K562 (cell line): ENCODE results near the gene SERPINA9. TPM values are rescaled to one million over a fixed set of nuclear protein-coding genes. Genes with fewer than 3 reads are reported as not detected.

Source experiments
- SMC3 ChIP-seq: conservative IDR thresholded peaks from 2 replicates; pipeline ENCODE4 v1.6.1; 2011; ENCODE audit warnings: low read depth, low read length, improper control_type of control experiment; ENCODE audit not compliant: insufficient read depth
- SNIP1 ChIP-seq: fragments of 450-650 bp; IDR thresholded peaks from 2 replicates; pipeline ENCODE4 v1.7.1; 2017; ENCODE audit warnings: low read depth, mild to moderate bottlenecking
- polyA plus RNA-seq, 8 experiments: library from polyadenylated mRNA; depleted of rRNA in 4 of 8; stranded (reverse) in 5 of 8; unstranded in 3 of 8; fragments of >200 nt; fragmentation: Nextera tagmentation in 2 of 8; fragmentation: Illumina TruSeq in 1 of 8; extraction: Ambion mirVana in 2 of 8; extraction: Trizol in 1 of 8; gene quantifications; 2 replicates each; pipeline versions ENCODE4 v1.2.1 to v1.2.3, GENCODE V29; 2011 to 2014; ENCODE audit warnings: inconsistent platforms in 1 of 8, missing spikeins in 1 of 8
- total RNA-seq, 7 experiments: library from RNA; depleted of rRNA in 6 of 7; stranded (reverse); fragments of >200 nt in 6 of 7; fragmentation: Illumina TruSeq in 2 of 7; extraction: Trizol in 2 of 7; gene quantifications; 2 replicates each; pipeline versions ENCODE4 v1.2.1 to v1.2.3, GENCODE V29; 2011 to 2021; ENCODE audit warnings: low replicate concordance in 1 of 7
- TF ChIP-seq, protein P1 (sequence below), 2 experiments: fragments of 450-650 bp; formaldehyde crosslinking in 1 of 2; IDR thresholded peaks; 2 replicates each; pipeline versions ENCODE4 v1.4.0 to v1.6.1; 2014 to 2020; ENCODE audit warnings: mild to moderate bottlenecking in 2 of 2, borderline replicate concordance in 1 of 2, low read depth in 1 of 2

SERPINA9 gene
- total and polyA plus RNA-seq, 9 of the 15 experiments (the other 6 are each of a cell fraction or from before 2014, with no cell fraction given) = not detected

DNA sequence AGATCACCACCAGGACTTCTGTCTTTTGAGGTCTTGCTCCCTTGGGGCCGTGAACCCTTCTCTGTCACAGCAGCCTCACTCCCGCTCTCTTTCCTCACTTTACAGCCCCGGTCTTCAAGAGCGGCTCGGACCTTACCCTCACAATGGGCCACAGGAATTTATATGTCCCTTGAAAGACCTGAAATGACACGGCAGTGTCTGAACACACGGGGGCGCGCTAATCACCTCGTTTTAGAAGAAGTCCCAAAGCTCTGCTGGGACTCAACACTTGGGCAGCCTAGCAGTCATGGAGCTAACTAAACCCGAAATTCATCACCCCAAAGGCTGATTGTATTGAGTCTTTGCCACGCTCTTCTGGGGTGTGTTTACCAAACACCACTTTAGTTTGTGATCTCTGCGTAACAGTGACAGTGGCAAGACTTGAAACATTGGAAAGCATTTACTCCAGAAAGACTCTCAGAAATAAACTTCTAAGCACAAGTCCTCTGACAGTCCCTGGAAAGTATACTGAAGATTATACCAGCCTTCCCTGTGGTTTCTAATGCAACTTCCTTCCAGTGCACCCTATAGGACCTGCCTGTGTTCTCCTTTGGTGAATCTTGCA is 52.4 kb downstream of the SERPINA9 start (continued):
- TF ChIP-seq, protein P1, sequence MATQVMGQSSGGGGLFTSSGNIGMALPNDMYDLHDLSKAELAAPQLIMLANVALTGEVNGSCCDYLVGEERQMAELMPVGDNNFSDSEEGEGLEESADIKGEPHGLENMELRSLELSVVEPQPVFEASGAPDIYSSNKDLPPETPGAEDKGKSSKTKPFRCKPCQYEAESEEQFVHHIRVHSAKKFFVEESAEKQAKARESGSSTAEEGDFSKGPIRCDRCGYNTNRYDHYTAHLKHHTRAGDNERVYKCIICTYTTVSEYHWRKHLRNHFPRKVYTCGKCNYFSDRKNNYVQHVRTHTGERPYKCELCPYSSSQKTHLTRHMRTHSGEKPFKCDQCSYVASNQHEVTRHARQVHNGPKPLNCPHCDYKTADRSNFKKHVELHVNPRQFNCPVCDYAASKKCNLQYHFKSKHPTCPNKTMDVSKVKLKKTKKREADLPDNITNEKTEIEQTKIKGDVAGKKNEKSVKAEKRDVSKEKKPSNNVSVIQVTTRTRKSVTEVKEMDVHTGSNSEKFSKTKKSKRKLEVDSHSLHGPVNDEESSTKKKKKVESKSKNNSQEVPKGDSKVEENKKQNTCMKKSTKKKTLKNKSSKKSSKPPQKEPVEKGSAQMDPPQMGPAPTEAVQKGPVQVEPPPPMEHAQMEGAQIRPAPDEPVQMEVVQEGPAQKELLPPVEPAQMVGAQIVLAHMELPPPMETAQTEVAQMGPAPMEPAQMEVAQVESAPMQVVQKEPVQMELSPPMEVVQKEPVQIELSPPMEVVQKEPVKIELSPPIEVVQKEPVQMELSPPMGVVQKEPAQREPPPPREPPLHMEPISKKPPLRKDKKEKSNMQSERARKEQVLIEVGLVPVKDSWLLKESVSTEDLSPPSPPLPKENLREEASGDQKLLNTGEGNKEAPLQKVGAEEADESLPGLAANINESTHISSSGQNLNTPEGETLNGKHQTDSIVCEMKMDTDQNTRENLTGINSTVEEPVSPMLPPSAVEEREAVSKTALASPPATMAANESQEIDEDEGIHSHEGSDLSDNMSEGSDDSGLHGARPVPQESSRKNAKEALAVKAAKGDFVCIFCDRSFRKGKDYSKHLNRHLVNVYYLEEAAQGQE (IDR thresholded peaks at IDR 0.05; ENCODE audit: borderline replicate concordance) = peak; percentile 12; the same call in 1 of the 2 replicates
- TF ChIP-seq, protein P1 (CRISPR knock-in tag; IDR thresholded peaks at IDR 0.05; ENCODE audit: low read depth) = no peak
- TF ChIP-seq SNIP1 (no peak), SMC3 (0 out of 2 replicates have a peak, but pooled peaks have one; percentile 35)
